ENCODE results near the gene ST3GAL5.

- no peak for TF ChIP-seq CTCF (IDR thresholded peaks at IDR 0.05)
- TF ChIP-seq POLR2A (IDR thresholded peaks at IDR 0.05): no peak
Observed at GRCh38 chr2:85799215-85799956, 89.4 kb downstream of the ST3GAL5 start.
